LHCN-M2 (cell line): ENCODE measurements around the gene FAM237B. TPM values are rescaled to one million over a fixed set of nuclear protein-coding genes. Genes with fewer than 3 reads are reported as not detected.
"Not testable (repeated sequence)": the region's sequence is repeated elsewhere in the genome, so short reads cannot be mapped to it uniquely, and the experiment has no call there.

Experiments
- DNase-seq: peaks from one replicate; pipeline ENCODE4 v3.0.0-alpha.2; 2012; ENCODE audit warnings: low read depth
- polyA plus RNA-seq: library from polyadenylated mRNA; unstranded; fragments of >200 nt; gene quantifications from one replicate; pipeline ENCODE4 v1.2.1, GENCODE V29; 2012; ENCODE audit warnings: missing spikeins
- total RNA-seq: library from RNA; depleted of rRNA; stranded (reverse); fragments of >200 nt; gene quantifications from 2 replicates; pipeline ENCODE4 v1.2.3, GENCODE V29; 2014; rRNA removed

FAM237B gene
- not detected in 2 replicates for total RNA-seq
- not detected for polyA plus RNA-seq

- peak; percentile 6 for DNase-seq
These were observed at the start of gene FAM237B for GRCh38 chr7:90320801-90321494. FAM237B (minus strand) TSS chr7:90321304; CDS start chr7:90319748, 1,556 bp downstream.

GRCh38 chr7:90351987-90352386, 30.9 kb upstream of the FAM237B start:
- no peak for DNase-seq

- not testable (repeated sequence) for DNase-seq
These were observed 28.9 kb upstream of the FAM237B start for GRCh38 chr7:90350032-90350431.

- DNase-seq: no peak
These were observed 28.2 kb upstream of the FAM237B start for GRCh38 chr7:90349305-90349704.

GRCh38 chr7:90347759-90348158, 26.7 kb upstream of the FAM237B start:
- DNase-seq: no peak

- DNase-seq: peak; percentile 96
These were observed 25.4 kb upstream of the FAM237B start, which contains the start of gene GTPBP10 for GRCh38 chr7:90346336-90347125. GTPBP10 (plus strand) TSS chr7:90346716; CDS start chr7:90346742, 26 bp downstream.

- peak; percentile 65 for DNase-seq
These were observed 24.7 kb upstream of the FAM237B start for GRCh38 chr7:90345595-90346335.

GRCh38 chr7:90345016-90345415, 23.9 kb upstream of the FAM237B start:
- DNase-seq: no peak

- peak; percentile 59 for DNase-seq
These were observed 16.0 kb upstream of the FAM237B start for GRCh38 chr7:90337106-90337505.

GRCh38 chr7:90334926-90335325, 13.8 kb upstream of the FAM237B start:
- not testable (repeated sequence) for DNase-seq

- DNase-seq: no peak
These were observed 13.2 kb upstream of the FAM237B start for GRCh38 chr7:90334193-90334843.

GRCh38 chr7:90326500-90326899, 5.4 kb upstream of the FAM237B start:
- DNase-seq: no peak

GRCh38 chr7:90322837-90323236, 1.7 kb upstream of the FAM237B start:
- no peak for DNase-seq

GRCh38 chr7:90320418-90320800, 695 bp downstream of the FAM237B start:
- no peak for DNase-seq

GRCh38 chr7:90320014-90320413, 1.1 kb downstream of the FAM237B start:
- no peak for DNase-seq

GRCh38 chr7:90313907-90314306, 7.2 kb downstream of the FAM237B start:
- DNase-seq: no peak

- peak; percentile 20 for DNase-seq
These were observed 8.4 kb downstream of the FAM237B start for GRCh38 chr7:90312745-90313144.

GRCh38 chr7:90311175-90311574, 9.9 kb downstream of the FAM237B start:
- no peak for DNase-seq

- DNase-seq: no peak
These were observed 11.2 kb downstream of the FAM237B start for GRCh38 chr7:90309872-90310271.

GRCh38 chr7:90303241-90303640, 17.9 kb downstream of the FAM237B start:
- DNase-seq: no peak
